Head of caudate nucleus (tissue), 42 donors: ENCODE data around the gene CHURC1.

Source experiments
- DNase-seq, 42 donors: peaks; one replicate each; pipeline versions ENCODE4 v3.0.0 to v3.0.0-alpha.2; 2020 to 2021; ENCODE audit warnings: mixed read lengths in 7 of 42
- intact Hi-C: fragments of 100-400 bp; cut with DNase I; formaldehyde crosslinking; loops from one replicate; pipeline ENCODE4 v1.15.0; 2022

Gene CHURC1

DNA sequence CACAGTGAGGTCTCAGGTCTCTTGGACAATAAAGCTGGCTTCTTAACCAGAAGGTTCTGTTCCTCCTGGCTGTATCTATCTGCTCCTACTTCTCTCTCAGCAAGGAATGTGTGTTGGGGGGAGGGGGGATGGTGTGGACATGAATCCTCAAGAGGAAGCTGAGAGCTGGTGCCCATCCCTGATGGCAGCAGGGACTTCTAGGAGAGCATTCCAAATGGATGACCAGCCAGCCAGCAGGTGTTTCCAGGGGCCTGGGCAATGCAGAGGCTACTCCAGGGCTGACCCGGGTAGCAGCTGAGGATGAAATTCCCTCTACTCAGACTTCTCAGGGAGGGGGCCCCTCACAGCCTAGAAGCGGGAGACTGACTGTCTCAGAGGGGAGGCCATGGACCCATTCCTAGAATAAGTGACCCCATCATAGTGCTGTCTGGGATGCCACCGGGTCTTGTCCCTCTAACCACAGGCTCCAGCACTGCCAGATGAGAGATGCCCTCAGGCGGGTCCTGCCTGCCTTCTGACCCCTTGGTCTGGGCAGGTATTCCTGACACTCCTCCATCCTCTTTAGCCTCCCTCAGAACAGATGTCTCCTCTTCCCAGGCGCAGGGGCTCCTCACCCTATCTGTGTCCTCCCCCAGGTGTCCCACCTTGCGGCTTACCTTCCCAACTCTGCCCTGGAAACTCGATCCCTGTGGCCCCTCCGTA is 56.7 kb downstream of the CHURC1 start:
- DNase-seq = no peak
- intact Hi-C loops = no loop called here

DNA sequence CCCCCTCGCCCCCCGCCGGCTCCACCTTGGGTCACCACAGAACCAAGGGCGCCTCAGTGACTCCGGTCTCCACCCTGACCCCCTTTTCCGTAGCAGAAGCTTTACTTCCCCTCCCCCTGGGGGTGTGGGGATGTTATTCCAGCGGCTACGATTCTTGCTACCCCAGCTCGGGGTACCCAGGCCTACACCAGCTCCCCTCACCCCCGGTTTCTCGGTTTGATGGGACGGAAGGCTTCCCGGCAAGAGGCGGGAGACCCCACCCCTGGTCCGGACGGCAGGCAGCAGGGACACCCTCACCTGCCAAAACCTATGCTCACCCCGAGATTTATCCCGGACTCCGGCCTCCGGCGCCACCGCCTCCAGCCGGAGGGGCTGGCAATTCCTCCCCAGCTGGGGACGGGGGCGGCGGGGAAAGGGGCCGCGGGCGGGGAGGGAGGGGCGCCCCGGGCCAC is 57.3 kb downstream of the CHURC1 start:
- intact Hi-C loops = no loop called here
- DNase-seq = no peak

DNA sequence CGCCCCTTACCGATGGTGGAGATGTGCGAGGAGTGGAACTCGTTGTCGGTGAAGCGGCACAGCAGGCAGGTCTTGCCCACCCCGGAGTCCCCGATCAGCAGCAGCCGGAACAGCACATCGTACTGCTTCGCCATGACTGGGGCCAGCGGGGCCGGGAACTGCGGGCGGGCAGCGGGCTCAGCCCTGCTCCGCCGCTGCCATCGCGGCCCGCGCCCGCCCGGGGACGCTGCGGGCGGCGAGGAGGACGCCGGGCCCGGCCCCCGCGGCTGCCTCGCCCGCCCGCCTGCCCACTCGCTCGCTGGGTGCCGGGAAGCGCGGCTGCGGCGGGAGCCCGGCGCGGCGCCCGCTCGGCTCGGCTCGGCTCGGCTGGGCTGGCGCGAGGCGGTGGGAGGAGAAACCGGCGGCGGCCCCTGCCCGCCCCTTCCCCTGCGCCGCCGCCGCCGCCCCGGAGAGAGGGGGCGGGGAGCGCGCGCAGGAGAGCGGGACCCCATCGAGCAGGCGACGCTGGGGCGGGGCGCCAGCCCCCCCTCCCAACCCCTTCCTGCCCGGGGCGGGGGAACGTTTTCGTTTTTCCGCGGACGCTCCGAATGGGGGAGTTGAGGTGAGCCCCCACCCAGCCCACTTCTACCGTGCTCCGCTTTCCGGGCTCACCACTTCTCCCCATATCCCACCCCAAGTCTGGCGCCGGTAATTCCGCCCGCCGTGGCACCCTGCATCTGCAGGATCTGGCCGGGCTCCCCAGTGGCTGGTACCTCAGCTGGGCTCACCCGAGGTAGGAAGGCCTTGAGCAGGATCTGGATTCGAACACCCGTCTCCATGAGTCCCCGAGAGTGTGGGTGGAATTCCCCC is 57.9 kb downstream of the CHURC1 start, which contains the start of gene RAB15:
Gene RAB15, minus strand, starts transcription at position 394 of the 849 bp plus-strand sequence. Its CDS starts 260 bp downstream, at position 134.
- DNase-seq = peak in 19 of 42 donors; percentile 25 to 68 (median 47)
- intact Hi-C loops = no loop called here

DNA sequence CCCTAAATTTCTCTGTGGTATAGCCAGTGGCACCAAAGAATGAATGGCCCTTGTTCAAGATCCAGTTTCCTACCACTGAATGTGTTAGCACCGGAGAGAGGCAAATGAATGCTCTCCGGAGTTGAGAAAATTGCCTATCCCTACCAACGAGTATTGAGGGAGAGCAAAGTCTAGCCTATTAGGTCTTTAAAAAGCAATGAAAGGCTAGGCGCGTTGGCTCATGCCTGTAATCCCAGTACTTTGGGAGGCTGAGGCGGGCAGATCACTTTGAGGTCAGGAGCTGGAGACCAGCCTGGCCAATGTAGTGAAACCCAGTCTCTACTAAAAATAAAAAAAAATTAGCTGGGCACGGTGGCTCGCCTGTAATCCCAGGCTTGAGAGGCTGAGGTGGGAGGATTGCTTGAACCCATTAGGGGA is 58.8 kb downstream of the CHURC1 start:
- intact Hi-C loops = no loop called here
- DNase-seq = no peak

DNA sequence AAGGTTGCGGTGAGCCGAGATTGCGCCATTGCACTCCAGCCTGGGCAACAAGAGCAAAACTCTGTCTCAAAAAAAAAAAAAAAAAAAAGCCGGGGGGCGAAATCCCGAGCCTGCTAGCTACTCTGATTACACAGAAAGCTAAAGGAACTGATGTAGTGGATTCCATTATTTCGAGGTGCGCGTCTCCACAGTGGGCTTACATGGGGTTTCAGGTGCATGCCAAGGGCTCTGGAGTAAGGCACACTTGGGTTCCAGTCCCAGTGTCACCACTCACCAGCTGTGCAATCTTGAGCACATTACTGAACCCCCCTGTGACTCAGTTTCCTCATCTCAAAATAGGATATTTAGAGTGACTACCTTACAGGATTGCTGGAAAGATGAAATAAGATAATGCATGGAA is 59.6 kb downstream of the CHURC1 start:
- intact Hi-C loops = no loop called here
- no peak for DNase-seq

DNA sequence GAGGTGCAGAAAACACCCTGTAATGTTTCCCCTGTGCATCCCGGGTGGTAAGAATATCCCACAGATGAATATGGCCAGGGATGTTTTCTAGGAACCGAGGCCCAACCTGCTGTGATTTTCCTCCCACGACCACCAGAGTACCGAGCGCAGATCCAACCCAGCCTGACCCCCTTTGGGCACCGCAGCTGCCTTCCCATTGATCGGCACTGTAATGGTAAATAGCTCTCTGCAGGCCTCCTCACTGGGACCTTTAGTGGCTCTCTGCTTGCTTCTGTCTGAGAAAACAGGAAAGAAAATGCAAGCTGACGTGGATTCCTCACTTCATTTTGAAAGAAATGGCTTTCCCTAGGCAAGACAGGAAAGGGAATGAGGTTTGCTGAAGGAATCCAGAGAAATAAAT is 60.3 kb downstream of the CHURC1 start:
- DNase-seq = no peak
- intact Hi-C loops = no loop called here

DNA sequence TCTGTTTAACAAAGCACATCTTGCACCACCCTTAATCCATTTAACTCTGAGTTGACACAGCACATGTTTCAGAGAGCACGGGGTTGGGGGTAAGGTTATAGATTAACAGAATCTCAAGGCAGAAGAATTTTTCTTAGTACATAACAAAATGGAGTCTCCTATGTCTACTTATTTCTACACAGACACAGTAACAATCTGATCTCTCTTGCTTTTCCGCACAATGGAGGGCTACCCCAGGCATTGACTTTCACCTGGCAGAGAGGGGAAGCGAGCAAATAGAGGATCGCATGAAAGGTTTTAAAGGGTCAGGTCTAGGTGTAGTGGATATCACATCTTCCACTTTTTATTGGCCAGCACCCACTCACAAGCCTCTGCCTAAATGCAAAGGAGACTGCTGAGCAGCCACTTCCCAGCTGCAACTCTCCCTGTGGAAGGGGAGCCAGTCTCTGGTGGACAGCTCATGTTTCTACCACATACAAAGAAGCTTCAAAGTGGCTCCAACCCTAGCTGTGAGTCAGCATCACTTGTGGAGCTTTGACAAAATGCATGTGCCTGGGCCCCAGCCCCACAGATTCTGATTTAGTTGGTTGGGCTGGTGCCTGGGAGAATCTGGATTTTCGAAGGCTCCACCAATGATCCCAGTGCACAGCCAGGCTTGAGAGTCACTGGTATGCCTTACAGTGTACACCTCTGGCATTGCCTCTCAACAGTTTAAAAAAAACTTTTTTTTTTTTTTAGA is 65.2 kb downstream of the CHURC1 start:
- DNase-seq = no peak
- intact Hi-C loops = loop anchor here (10.0 kb wide), 1 partner anchor 125 kb away; the partner anchor contains the start of gene MAX

DNA sequence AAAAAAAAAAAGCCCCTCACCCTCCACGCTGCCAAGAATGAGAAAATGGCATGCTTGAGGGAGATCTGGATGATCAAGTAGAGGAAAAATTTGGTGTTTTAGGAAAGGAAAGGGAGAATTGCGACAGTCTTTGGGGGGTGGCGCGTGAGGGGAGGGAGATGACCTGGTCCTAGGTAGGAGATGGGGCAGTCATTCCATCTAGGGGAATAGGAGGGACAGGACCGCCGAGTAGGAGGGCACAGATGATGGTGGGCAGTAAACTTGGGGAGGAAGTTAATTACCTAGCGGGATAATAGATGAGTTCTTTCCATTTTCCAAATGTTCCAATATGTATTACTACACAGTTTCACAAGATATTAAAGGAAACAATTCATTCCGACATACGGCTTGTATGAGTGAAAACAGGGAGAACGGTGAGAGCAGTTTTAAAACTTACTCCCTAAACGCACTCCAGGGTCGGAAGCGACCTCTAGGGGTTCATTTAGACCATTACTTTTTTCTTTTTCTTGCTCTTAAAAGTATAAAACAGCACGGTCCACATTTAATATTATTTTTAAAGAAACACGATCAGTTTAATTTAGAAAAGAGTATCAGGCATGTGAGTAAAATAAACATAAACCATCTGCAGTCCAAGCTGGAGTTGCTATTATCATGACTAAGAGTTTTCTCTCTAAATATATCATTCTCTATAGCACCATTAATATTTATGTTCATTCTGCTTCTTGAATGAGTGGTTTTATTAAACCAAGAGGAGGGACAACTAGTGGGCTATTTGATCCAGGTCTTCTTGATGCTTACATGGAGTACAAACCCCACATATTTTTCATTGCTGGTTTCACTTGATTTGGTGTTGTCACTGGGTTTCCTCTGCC is 69.4 kb downstream of the CHURC1 start:
- intact Hi-C loops = loop anchor here (10.0 kb wide), 1 partner anchor 121 kb away; the partner anchor contains the start of gene MAX
- DNase-seq = peak in 20 of 42 donors; percentile 29 to 73 (median 50)
